ENCODE data around the gene GAB3.

The GAB3 gene

DNA sequence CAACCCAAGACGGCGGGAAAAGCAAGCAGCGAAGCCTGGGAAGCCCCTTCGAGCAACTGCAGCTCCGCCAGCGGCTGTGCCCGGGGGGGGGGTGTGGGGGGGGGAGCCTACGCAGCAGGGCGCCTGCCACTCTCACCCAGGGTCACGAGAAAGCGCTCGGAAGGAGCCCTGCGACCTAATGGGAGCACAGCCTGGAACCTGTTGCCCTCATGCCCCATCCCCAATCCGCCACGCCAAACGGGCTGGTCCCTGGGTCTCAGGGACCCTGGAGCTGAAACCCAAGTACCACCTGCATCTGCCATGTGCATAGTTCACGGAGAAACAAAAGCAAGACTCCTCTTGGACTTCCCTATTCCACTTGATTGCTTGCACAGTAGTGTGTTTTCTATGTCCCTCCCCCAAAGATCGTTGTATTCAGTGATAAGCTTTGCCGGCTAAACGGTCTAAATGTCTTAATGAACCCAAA, 359 bp upstream of the GAB3 start:
- no peak for DNase-seq

DNA sequence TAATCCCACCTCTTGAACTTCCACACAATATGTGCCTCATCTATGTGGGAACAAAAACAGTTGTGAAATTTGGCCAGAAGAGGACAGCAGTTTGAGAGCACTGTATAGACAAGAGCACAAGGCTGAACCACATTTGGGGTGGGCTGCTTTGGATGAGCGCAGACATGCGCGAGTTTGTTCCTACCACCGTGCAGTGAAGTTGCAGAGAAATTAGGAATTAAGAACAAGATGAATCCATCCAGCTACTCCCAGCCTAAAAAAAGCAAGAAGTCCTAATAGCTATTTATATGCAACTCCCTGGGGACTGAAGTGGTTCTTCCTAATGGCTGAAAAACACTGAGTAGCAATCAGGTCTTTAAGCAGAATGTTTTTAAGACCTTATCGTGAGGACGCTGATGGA, 1.0 kb downstream of the GAB3 start:
- DNase-seq, result no peak

DNA sequence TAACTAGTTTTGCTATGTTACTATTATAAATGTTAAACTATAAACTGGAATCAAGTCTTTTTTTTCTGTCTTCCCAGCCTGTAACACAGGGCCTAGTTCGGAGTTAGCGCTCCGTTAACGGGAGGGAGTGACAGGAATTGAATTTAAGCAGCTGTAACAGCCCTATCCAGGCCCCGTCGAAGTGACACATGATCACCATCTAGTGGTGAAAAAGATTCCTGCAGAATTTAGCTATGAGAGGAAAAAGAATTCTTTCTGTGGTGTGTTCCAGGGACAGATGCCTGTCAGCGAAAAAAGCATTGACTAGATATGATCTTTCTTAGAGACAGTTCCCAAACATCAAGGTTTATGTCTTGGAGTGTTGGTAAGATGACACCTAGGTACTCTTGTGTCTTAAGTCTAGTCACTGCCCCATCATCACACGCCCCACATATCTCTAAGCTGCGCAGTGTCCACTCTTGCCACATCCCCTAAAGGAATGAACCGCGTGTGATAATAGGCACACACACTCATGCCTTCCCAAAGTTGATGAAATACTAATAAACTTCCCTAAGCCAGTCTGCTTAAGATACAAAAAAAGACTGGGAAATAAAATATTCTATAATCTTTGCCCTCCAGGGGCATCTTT, 2.1 kb downstream of the GAB3 start:
- peak; percentile 82 for DNase-seq

DNA sequence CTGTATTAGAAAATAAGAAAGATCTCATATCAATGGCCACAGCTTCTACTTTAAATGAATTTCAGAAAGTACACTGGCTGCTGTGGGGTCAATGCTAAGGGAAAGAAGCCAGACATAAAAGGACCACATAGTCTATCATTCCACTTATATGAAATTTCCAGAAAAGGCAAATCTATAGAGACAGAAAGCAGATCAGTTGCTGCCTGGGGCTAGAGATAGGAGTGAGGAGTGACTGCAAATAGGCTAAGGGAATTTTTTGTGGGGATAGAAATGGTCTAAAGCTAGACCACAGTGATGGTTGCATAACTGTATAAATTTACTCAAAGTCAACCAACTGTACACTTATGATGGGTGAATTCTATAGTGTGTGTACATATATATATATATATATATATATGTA, 8.3 kb downstream of the GAB3 start:
- DNase-seq, result no peak

DNA sequence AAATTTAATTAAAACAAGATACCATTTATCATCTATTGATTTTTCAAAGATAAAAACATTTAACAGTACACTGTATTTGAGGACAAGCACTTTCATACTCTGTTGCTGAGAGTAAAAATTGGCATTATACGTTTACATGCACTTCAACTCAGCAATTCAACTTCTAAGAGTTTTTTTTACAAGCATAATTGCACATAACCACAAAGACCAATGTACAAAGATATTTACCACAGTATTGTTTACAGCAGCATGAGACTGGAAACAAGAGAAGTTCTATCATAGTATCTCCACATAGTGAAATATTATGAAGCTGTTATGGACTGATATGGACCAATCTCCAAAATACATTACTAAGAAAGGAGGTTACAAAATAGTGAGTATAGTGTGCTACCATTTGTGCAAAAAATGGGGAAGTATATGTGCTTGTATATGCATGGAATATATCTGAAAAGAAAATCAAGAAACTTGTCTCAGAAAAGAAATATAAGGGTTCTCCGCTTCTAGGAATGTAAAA, 10.9 kb downstream of the GAB3 start:
- no peak for DNase-seq

DNA sequence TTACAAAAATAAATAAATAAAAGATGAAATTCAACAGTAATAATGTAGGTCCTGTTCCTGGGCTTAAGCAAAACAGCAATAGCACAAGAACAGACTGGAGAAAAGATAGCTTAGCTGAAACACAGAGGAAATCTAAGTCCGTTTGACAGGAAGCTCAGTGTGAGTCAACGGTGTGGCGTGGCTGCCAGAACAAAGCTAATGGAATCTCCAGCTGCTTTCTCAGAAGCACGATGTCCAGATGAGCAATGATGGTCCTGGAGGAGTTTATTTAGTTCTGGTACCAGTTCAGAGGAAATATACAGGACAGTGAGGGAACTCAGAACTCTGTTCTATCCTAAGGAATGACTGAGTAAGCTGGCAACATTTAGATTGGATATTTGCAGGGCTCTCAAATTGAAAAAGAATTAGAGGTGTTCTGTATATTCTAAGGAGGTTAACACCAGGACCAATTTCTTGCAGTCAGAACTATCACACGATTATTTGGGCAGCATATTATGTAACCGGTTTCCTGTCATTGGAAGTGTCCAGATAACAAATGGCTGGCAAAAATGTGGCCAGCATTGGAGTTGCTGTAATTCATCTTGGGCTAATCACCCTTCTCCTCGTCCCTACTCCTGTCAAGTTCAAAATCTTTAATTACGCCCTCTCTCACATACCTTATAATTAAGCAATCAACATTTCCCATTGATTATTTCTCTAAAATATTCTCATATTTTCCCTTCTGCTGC, 12.7 kb downstream of the GAB3 start:
- peak; percentile 69 for DNase-seq

DNA sequence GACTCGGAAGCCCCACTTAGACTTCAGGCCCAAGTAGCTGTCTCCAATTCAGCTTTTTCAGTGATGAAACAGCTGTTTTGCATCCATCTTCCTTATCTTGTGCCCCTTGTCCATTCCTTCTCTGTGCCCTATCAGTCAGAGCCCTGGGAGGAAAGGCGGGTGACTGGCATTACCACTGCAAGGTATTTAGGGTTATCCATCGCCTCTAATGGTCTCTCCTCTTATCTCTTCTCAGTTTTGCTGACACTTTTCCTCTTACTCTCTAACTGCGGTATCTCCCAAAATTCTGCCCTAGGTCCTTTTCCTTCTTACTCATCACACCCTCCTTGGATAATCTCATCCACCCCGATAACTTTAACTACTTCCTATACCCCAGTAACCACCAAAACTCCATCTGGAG, 13.7 kb downstream of the GAB3 start:
- no peak for DNase-seq

DNA sequence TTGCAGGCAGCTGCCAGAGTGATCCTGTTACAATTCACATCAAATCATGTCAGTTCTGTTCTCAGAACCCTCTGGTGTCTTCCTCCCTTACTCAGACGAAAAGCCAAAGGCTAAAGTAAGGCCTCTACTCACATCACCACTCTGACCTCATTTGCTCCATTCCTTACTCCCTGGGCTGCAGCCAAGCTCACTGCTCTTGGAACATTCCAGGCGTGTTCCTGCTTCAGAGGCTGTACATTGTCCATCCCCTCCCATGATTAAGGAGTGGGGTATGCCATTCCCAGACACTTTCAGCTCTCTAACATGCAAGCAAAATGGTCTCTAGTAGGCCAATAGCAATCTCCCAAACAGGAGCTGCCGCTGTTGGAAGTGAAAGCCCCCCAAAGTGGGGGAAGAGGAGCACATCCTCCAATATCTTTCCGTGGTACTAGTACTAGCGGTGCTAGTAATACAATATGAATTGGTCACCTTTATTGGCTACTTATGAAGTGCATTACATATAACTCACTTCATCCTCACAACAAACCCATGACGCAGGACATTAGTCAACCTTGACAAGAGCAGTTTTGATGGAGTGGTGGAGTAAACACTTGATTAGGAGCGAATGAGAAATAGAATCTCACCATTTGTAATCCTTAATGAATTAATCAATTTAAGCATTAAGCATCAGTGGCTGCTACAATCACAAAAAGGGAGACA, 15.0 kb downstream of the GAB3 start:
- DNase-seq, result no peak

DNA sequence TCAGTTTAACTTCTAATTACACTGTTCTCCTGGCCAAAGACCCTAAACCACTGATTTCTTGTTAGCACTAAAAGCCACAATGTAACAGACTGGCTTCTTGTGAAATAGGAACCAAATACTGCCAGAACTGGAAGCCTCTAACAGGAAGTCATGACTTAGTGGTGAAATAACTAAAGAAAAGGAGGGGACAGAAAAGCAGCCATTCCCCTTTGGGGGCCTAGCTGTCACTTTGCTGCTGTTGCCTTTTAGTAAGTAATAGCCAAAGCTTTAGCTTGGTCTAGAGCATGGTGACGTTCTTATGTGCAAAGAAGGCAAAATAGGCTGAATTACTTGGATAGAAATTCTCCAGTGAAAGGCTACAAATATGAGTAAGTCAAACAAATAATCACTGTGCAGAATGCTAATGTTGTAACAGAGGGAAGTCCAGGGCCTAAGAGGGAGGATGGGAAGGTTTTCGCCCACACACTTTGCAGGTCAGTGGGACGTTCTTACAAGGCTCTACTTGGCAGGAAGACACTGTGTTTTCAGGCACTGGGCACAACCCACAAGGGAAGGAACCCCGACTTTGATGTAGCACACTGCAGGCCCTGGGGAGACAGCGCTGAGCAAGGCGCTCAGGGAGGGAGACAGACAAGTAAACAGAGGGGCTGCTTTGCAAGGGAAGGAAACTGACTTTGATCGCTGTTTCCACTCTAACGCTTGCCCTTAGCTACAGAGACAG, 16.7 kb downstream of the GAB3 start:
- DNase-seq, result peak; percentile 55

DNA sequence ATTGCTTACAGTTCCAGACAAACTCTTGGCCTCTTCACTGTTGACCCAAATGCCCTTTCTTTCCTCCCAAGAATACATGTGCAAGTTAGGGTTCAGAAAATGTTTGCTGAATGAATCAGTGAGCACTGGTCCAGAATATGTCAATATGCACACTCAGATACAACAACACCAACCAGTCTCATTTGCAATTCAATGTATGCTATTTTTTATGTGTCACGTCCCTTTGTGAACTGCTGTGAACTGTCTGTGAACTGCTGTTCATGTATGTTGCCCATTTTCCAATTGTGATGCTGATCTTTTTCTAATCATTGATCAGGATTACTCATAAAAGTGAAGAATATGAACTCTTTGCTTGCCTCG, 17.8 kb downstream of the GAB3 start:
- DNase-seq, result no peak

DNA sequence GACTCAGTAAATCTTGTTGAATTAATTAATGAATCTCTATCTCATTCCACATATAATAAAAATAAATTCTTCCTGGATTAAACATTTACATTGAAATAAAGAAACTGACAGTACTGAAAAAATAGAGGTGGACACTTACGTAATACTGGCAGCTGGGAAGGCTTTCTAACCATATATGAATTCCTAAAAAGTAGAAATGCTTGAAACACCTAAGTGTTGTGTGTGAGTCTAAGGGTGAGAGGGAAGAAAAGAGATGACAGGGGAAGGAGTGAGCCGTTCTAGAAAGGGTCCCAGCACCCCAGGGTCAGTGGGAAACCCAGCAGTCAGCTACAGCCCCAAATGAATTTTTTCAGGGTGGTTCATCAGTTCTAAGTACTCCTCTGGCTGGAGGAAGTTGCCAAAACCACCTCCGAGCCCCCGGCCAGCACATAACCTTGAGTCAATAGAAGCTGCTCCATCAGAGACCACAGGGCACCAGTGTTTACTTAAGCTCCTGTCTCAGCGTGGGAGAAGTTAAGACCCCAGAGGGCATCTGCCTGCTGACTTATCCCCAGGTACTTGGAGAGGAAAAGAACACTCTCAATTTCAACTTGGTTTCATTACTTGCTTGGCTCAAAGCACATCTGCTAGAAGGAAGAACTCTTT, 18.3 kb downstream of the GAB3 start:
- no peak for DNase-seq

DNA sequence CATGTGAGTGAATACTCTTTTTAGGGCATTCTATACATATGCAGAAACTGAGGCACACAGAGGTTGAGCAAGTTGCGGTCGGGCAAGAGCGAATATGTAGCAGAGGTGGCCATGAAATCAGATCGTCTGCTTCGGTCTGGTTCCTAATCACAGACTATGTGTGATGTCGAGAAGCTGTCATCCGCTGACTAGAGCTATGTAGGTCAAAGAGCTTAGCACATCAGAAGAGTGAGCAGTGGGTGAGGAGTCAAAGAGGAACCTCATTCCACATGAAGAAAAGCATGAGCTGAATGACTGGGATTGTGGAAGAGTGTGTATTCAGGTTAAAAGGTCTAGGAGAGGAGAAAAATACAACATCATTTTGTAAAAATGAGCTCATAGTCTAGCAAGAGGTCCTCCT, 19.0 kb downstream of the GAB3 start:
- no peak for DNase-seq

DNA sequence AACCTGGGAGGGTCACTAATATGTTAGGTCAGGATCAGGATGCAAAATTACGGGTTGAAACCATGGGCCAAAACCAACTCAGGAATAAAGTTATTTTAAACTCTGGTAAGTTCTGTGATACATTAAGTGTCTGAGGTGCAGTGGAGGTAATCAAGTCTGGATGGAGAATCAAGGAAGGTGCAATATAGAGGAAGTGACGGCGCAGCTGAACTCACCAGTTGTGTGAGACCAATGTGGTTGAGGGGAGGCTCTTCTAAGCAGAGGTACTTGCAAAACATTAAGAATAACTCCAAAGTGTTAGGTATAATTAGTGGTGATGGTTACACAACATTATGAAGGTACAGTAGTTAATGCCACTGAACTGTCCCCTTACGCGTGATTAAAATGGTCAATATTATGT, 19.7 kb downstream of the GAB3 start:
- no peak for DNase-seq

DNA sequence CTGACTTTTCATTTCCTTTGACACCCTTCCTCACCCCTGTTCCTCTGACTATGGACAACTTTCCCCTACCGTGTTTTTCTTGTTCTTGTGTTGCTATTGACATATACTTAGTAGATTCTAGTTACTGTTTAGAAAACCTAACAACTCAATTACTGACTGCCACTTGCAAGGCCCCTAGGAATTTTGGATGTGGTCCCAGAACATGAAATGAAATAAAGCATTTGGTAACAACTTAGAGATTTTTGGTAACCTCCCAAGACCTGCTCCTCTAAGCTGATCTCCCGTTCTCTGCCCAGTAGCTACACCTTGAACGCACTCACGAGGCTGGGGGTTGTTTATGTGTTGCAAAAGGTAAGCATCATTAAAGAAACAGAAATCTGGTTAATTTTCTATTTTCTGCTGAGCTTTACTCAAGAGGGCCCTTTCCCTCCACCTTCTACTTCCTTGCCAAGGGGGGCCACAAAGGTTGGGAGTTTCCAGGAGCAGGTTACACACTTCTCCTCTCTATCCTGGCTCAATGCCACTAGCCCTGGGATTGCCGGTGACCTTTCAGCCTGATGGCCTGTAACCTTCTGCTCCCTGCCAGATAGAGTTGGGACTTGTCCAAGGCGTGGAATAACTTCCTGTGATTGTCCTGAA, 20.5 kb downstream of the GAB3 start:
- no peak for DNase-seq

DNA sequence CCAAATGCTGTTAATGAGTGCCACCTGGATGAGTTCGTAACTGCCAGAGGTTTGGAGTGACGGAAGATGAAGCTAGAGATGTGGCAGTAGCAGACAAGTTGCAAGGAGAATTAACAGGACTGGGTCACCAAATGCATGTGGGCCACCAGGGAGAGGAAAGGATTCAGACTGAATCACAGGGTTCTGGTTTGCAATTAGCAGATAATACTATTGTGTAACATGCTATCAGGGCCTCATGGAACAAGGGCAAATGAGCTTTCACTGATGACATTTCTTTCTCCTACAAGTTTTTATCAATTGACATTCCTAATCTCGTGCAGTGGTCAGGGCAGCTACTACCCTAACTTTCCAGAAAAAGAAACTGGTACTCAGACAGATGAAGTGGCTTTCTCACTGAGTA, 21.4 kb downstream of the GAB3 start:
- no peak for DNase-seq

DNA sequence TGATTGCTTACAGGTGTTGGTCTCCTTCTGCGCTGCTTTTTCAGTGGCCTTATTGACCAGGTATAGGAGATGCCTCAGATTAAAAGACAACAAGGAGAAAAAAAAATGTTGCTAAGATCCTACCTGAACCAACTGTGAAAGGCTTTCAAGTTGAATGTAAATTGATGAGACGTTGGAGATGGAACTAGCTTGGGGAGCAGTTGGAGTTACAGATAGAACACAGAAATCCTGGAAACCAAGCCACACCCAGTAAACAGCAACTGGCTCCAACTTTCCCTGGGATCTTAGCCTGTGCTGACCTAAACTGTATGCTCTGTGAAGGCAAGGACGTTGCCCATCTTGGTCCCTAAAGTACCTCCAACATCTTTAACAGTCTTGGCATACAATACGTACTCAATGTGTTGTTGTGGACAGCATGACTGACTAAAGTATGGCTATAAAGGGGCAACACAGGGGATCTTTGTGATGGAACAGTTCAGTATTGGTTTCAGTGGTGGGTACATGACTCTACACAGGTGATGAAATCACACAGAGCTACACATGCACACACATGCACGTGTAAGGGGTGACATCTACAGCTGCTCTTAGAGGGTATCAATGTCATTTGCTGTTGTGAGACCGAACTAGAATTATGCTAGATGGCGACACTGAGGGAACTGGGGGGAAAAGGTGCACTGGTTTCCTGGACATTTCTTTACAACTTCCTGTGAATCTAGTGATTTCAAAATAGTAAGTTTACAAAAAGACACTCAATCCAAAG, 22.3 kb downstream of the GAB3 start:
- DNase-seq, result no peak

DNA sequence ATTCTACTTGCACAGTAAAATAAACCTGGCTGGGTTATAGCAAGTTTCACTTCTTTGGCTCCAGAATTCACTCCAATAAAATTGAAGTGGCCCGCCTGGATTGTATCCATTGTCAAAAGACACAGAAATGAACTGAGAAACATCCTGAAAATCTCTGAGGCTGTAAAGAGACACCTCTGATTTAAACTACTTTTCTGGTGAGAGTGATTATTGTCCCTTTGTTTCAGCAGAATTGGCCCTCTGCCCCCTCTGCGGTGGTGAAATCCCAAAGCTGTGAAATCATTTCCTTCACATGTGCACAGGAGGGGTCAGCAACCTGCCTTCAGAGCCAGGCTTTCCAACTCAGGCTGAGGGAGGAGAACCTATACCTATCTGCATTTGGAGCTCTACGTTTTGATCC, 23.0 kb downstream of the GAB3 start:
- no peak for DNase-seq

DNA sequence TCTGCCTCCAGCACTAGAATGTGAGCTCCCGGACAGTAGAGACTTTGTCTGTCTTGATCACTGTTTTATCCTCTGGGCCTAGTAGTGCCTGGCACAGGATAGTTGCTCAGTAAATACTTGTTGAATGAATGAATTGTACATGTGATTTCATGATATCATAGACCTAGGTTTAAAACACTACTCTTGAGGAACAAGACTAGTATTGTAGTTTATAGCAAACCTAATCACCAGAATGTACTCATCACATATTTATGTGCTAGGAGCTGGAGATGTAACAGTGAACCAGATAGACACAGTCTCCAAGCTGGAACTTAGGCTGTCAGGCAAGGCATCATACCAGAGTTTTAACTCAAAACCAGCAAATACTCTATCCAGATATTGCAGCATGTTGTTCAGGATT, 23.5 kb downstream of the GAB3 start:
- DNase-seq, result no peak

DNA sequence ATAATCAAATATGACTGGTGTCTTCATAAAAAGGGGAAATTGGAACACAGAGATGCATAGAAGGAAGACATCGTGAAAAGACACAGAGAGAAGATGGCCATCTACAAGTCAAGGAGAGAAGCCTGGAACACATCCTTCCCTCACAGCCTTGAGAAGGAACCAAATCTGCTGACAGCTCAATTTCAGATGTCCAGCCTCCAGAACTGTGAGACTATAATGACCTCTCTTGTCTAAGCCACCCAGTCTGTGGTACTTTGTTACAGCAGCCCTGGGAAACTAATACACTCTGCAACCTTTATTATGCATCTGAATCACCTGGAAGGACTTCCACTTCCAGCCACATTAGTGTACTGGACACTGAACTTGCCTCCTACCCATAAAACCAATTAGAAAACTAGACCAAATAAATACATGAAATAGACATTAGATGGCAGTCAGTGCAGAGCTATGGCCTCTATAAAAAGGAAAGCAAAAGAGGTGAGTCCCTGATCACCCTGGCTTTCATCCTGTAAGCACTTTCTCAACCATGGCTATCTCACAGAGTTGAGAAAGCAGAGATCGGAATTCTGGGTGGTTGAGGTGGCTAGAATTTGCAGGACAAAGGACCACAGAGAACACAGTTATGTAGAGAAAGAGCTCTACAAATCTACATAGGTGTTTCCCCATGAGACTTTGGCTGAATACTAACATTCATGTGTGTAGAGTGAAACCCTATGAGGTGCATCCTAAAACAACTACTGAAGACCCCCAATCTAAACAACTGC, 25.7 kb downstream of the GAB3 start:
- no peak for DNase-seq

DNA sequence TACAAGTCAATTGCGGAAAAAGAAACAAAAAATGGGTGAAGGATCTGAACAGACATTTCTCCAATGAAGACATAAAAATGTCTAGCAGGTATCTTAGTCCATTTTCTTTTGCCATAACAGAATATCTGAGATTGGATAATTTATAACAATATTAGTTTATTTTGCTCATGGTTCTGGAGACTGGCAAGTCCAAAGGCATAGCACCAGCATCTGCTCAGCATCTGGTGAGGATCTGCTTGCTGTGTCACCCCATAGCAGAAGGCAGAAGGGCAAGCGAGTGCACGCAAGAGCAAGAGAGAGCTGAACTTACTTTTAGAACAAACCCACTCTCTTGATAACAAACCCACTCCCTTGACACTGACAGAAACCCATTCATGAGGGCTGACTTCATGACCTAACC, 29.7 kb downstream of the GAB3 start:
- DNase-seq, result no peak

DNA sequence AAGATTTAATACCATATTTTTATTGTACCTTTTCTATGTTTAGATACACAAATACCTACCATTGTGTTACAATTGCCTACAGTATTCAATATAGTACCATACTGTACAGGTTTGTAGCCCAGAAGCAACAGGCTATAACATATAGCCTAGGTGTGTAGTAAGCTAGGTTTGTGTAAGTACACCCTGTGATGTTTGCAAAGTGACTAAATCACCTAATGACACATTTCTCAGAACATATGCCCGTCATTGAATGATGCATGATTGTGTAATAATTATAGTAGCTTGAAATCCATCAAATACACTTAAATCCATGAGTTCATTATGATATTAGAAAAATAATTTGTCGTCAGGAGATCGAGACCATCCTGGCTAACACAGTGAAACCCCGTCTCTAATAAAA, 30.8 kb downstream of the GAB3 start:
- no peak for DNase-seq

Data from activated CD4-positive, alpha-beta T cell treated with anti-CD3 and anti-CD28 coated beads, Interleukin-2, Interleukin-6, amounts not matched to agents 100 ng/mL and 50 ng/mL, durations not matched to agents 16 hours and 8 hours (primary cell).